G401.6 (cell line): Measurements from ENCODE around the gene GTF3C6.
A peak's percentile ranks its signal among the peaks of the same experiment; 100 is the strongest.
"Not testable (repeated sequence)": the region's sequence is repeated elsewhere in the genome, so short reads cannot be mapped to it uniquely, and the experiment has no call there.

Experiments
- FAIRE-seq: peaks from 2 replicates; lab custom pipeline; 2012; peaks lifted over from hg19 to GRCh38; lab: Jason Lieb, UNC

GTF3C6 gene

GRCh38 chr6:110980227-110980626, 21.7 kb downstream of the GTF3C6 start:
- FAIRE-seq, result no peak

DNA sequence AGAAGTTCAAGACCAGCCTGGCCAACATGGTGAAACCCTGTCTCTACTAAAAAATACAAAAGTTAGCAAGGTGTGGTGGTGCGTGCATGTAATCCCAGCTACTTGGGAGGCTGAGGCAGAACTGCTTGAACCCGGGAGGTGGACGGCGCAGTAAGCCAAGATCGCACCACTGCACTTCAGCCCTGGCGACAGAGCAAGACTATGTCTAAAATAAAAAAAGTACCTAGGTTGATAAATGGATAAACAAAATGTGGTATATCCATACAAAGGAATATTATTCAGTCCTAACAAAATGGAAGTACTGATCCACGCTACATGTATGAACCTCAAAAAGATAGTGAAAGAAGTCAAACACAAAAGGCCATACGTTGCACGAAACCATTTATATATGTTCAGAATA, 22.1 kb downstream of the GTF3C6 start:
- FAIRE-seq, result no peak

DNA sequence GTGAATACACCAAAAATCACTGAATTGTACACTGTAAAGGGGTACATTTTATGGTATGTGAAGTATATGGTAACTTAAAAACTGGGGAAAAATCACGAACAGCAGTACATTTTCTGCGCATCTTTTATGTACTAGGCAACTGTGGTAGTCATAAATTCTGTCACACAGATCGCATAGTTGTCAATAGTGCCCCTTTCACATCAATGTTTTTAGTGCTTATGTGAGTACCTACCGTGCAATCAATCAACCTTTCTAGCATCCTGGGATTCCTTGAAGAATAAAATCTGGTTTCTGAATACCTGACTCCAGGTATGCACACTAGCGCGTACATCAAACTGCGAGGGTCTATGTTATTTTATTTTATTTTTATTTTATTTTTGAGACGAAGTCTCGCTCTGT, 22.7 kb downstream of the GTF3C6 start:
- no peak for FAIRE-seq

GRCh38 chr6:110990840-110991576, 32.5 kb downstream of the GTF3C6 start:
- no peak for FAIRE-seq

- no peak for FAIRE-seq
Observed at GRCh38 chr6:110996691-110997090, 38.2 kb downstream of the GTF3C6 start.

DNA sequence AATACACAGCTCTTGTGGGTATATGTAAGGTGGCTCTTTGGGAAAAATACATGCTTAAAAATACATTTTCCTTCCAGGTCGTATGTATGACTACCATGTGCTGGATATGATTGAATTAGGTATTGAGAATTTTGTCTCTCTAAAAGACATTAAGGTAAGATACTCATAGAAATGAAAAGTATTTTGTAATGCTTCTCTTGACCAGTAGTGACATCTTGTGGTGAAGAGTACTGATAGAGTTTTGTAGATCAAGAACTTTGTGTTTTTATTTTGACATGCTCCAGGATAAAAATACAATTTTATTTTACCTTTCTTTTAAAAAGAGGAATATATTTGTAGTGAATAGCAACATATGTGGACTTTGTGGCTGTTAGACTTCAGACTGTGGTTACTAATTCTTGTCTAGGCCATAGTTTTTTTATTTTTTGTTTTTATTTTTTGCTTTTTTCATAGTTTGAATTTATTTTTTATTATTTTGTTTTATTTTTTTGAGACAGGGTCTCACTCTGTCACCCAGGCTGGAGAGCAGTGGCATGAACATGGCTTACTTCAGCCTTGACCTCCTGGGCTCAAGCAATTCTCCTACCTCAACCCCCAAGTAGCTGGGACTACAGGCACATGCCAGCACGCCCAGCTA, 41.2 kb downstream of the GTF3C6 start:
- peak; percentile 92 for FAIRE-seq

DNA sequence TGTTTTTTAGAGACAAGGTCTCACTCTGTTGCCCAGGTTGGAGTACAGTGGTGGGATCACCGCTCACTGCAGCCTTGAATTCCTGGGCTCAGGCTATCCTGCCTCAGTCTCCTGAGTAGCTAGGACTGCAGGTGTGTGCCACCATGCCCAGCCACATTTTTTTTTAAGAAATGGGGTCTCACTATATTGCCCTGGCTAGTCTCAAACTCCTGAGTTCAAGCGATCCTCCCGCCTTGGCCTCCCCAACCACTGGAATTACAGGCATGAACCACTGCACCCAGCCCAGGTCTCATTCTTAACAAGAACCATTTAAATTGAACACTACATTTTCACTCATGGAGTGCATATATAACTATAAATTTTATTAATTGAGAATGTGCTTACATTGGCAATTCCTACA, 43.8 kb downstream of the GTF3C6 start:
- FAIRE-seq, result no peak

DNA sequence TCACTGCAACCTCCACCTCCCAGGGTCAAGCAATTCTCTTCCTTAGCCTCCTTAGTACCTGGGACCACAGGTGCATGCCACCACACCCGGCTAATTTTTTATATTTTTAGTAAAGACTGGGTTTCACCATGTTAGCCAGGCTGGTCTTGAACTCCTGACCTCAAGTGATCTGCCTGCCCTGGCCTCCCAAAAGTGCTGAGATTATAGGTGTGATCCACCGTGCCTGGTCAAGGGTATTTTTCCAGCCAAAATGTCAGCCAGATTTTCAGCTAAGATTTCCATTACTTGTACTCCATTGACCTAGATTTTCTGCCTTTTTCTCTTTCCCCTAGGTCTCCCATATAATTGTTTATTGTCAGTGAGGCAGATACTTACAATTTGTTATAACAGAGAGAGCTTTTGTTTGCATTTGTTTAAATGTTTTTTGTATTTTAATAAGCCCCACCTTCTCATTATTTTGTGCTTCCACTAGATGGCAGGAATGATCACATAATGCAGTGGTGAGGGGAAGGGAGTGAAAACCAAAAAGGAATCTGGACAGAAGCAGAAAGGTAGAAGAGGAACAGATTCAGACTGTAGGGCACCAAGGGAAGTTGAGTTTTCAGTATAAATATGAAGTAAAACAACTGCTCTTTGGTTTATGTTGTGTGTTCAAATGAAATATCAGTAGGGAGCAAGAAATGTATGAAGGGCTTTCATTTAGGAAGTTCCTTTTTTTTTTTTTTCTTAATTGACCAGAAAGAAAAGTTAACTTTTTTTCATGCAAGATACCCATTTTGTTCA, 53.0 kb downstream of the GTF3C6 start:
- peak; percentile 95 for FAIRE-seq

DNA sequence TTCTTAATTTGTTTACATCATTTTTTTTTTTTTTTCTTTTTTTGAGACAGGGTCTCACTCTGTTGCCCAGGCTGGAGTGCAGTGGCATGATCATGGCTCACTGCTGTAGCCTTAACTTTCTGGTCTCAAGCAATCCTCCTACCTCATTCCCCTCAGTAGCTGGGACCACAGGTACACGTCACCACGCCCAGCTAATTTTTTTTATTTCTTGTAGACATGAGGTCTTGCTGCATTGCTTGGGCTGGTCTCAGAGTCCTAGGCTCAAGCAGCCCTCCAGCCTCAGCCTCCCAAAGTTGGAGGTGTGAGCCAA, 53.6 kb downstream of the GTF3C6 start:
- no peak for FAIRE-seq

- FAIRE-seq, result not testable (repeated sequence)
Observed at GRCh38 chr6:111012520-111012919, 54.0 kb downstream of the GTF3C6 start.

- no peak for FAIRE-seq
Observed at GRCh38 chr6:111013144-111013915, 54.8 kb downstream of the GTF3C6 start.

DNA sequence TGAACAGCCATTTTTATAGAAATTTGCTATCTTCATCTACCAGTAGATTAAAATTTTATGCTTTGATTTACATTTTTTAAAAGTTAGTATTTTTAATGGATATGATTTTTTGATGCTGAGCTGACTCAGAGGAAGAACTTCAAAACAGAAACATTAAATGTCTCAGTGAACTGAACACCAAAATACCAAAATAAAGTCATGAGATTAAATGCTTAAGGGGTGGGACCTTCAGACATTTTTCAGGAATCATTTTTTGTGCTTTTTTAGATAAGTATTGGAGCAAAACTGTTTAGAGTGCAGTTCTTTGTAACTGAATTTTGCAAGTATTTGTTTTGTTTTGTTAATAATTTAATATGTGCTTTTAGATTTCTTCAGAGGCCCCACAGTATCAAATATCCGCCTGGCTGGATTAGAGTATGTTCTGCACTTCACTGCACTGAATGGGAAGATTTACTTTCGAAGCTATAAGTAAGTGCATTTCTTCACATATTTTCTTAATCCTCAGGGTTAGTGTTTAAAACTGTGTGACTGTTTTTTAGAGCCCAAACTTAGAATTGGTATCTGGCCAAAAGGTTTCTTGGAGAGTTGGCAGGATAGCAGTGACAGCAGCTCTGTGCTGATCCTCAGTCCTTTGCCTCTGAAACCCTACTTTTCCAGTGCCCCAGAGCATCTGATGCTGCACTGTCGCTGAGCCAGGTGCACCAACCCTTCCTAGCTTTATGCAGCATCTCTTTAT, 57.1 kb downstream of the GTF3C6 start:
- FAIRE-seq, result peak; percentile 15

GRCh38 chr6:111017241-111017640, 58.7 kb downstream of the GTF3C6 start:
- not testable (repeated sequence) for FAIRE-seq
